Mucosa of descending colon (tissue), 3 donors: ENCODE measurements around the gene ELP2. TPM values are rescaled to one million over a fixed set of nuclear protein-coding genes. Genes with fewer than 3 reads are reported as not detected.

ENCODE experiments used
- ATAC-seq: fragments of 200-7000 bp; cut with Tn5 transposase; one replicate; pipeline ENCODE4 v1.9.1; 2020; ENCODE audit warnings: mild to moderate bottlenecking, moderate library complexity
- DNase-seq, 3 donors: peaks; one replicate each; pipeline ENCODE4 v3.0.0-alpha.2; 2020
- H3K36me3 ChIP-seq: fragments of 200-600 bp; one replicate; pipeline ENCODE4 v1.8.0; 2021; ENCODE audit warnings: low read depth, mild to moderate bottlenecking
- H3K4me1 ChIP-seq: fragments of 200-600 bp; one replicate; pipeline ENCODE4 v1.8.0; 2021; ENCODE audit warnings: low read depth, mild to moderate bottlenecking
- H3K4me3 ChIP-seq: fragments of 200-600 bp; one replicate; pipeline ENCODE4 v1.8.0; 2021; ENCODE audit warnings: mild to moderate bottlenecking
- H3K9me3 ChIP-seq: fragments of 200-600 bp; one replicate; pipeline ENCODE4 v1.8.0; 2021; ENCODE audit warnings: mild to moderate bottlenecking
- intact Hi-C, 2 donors: fragments of 100-400 bp; cut with DNase I in 1 of 2; cut with micrococcal nuclease in 1 of 2; formaldehyde crosslinking; loops; one replicate each; pipeline versions ENCODE4 v1.11.0 to v1.11.1; 2022; cut with DNase I, micrococcal nuclease
- total RNA-seq, 3 donors: library from RNA; stranded (reverse); fragmentation: NEBNext Ultra II Directional in 2 of 3; extraction: Animal tissue kit (Norgen Biotek cat#: 25700) in 2 of 3; gene quantifications; one replicate each; pipeline versions ENCODE4 v1.2.1 to v1.2.4, GENCODE V29; 2021 to 2023
- TF ChIP-seq, protein P1 (sequence below): fragments of 200-600 bp; IDR thresholded peaks from one replicate; pipeline ENCODE4 v1.8.0; 2022; ENCODE audit warnings: antibody characterized with exemption, mild to moderate bottlenecking
- donor health status: DM: no; HTN: no; CAD: no; lungs with moderate emphysema.
- donor health status: DM: no; HTN: no; CAD: no.
- donor health status: DM: no; HTN: yes; CAD: no.

The ELP2 gene
- total RNA-seq, 3 donors from 2014 or later = 45.4 to 62.9 (median 55.4) TPM

DNA sequence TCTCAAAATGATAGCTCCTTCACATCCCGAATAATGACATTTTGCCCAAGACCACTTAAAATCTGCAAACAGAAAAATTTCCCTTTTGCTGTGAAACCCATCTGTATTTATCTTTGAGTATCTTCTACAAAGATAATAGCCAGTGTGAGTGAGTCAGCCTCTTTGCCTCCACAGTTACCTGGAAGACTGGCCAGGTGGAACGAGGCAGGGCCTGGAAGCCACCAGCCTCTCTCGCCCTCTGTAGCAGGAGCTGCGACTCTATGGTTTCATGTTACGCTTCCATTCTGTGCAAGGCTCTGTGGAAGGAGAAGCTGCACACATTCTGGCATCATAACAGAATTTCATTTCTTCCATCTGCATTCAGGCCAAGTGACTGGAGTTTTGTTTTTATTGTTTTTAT, 9.5 kb downstream of the ELP2 start:
- Histone ChIP-seq H3K36me3 (peaks cover 8% of the 10 kb centered on the region), H3K4me1 (no peaks in the 10 kb centered on the region), H3K4me3 (no peak overlapping the region), H3K9me3 (no peaks in the 10 kb centered on the region)
- ATAC-seq (no peak), DNase-seq (no peak)
- intact Hi-C loops = no loop called here
- TF ChIP-seq, protein P1, sequence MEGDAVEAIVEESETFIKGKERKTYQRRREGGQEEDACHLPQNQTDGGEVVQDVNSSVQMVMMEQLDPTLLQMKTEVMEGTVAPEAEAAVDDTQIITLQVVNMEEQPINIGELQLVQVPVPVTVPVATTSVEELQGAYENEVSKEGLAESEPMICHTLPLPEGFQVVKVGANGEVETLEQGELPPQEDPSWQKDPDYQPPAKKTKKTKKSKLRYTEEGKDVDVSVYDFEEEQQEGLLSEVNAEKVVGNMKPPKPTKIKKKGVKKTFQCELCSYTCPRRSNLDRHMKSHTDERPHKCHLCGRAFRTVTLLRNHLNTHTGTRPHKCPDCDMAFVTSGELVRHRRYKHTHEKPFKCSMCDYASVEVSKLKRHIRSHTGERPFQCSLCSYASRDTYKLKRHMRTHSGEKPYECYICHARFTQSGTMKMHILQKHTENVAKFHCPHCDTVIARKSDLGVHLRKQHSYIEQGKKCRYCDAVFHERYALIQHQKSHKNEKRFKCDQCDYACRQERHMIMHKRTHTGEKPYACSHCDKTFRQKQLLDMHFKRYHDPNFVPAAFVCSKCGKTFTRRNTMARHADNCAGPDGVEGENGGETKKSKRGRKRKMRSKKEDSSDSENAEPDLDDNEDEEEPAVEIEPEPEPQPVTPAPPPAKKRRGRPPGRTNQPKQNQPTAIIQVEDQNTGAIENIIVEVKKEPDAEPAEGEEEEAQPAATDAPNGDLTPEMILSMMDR = no peak

DNA sequence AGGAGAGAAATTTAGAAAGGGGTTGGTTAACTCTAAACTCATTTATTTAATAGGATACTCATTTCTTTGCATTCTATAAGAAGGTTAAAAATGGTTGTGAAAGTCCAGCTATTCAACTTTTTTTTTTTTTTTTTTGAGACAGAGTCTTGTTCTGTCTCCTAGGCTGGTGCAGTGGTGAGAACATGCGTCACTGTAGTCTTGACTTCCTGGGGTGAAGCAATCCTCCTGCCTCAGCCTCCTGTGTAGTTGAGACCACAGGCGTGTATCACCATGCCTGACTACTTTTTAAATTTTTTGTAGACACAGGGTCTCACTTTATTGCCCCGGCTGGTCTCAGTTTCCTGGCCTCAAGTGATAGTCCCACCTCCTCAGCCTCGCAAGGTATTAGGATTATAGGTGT, 11.9 kb downstream of the ELP2 start:
- intact Hi-C loops = no loop called here
- TF ChIP-seq, protein P1 = no peak
- no peak overlapping the region for H3K4me3 ChIP-seq
- peaks cover 8% of the 10 kb centered on the region for H3K36me3 ChIP-seq
- no peak for DNase-seq
- H3K4me1 ChIP-seq = no peaks in the 10 kb centered on the region
- no peak for ATAC-seq
- no peaks in the 10 kb centered on the region for H3K9me3 ChIP-seq

DNA sequence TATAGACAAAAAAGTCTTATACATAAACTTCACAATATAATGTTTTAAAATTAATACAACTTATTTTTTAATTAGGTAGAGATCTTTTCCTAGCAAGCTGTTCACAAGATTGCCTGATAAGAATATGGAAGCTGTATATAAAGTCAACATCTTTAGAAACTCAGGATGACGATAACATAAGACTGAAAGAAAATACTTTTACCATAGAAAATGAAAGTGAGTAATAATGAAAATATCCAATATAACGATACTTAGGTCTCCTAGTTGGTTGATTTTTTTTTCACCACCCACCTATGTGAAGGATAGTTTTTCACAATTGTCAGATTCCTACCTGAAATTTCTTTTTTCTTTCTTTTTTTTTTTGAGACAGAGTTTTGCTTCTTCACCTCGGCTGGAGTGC, 13.1 kb downstream of the ELP2 start:
- DNase-seq (no peak), ATAC-seq (no peak)
- H3K36me3 ChIP-seq = peaks cover 8% of the 10 kb centered on the region
- intact Hi-C loops = no loop called here
- H3K9me3 ChIP-seq = no peaks in the 10 kb centered on the region
- no peaks in the 10 kb centered on the region for H3K4me1 ChIP-seq
- TF ChIP-seq, protein P1 = no peak
- no peak overlapping the region for H3K4me3 ChIP-seq

DNA sequence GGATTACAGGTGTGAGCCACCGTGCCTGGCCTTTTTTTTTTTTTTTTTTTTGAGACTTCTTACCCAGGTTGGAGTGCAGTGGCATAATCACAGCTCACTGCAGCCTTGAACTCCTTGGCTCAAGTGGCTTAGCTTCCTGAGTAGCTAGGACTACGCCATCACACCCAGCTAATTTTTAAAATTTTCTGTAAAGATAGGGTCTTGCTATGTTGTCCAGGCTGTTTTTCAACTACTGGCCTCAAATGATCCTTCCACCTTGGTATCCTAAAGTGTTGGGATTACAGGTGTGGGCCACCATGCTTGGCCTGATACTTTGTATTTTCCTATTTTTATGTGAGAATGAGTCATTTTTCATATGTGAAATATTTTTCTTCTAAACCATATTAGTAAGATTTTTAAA, 13.7 kb downstream of the ELP2 start:
- Histone ChIP-seq H3K4me3 (no peak overlapping the region), H3K9me3 (no peaks in the 10 kb centered on the region), H3K36me3 (peaks cover 8% of the 10 kb centered on the region), H3K4me1 (no peaks in the 10 kb centered on the region)
- TF ChIP-seq, protein P1 = no peak
- intact Hi-C loops = no loop called here
- ATAC-seq (no peak), DNase-seq (no peak)

DNA sequence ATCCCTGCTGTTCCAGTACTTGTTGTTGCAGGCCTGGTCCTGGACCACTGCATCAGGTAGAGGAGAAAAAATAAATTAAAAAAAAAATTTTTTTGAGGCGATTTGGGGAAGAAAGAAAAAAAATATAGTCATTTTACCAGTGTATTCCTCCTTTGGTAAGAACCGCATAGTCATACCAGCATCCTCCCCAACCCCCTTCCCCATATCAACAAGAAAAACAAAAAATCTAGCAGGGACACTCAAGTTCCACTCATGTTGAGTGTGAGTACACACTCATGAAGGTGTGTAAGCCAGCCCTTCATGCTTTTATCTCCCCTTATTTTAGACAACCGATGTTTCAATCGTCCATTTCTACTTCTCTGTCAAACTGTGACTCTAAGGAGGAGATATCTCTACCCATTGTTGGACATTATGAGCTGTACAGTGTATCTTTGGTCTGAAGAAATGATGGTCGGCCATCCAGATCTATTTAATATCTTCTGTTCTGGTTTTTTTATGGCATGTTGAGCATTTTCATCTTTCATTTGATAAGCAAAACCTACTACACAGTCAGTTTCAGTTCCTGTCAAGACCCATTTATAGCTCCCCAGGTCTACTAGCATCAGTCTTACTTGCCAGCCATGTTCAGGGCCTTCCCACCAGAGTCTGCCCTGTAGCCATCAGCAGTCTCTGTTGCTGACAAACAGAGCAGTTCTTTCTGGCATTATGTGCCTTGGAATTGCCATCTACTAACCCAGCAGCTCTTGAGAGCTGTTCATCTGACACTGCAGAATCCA, 20.0 kb downstream of the ELP2 start:
- no peaks in the 10 kb centered on the region for H3K4me1 ChIP-seq
- H3K4me3 ChIP-seq = no peak overlapping the region
- no peak for DNase-seq
- TF ChIP-seq, protein P1 = no peak
- H3K36me3 ChIP-seq = no peaks in the 10 kb centered on the region
- H3K9me3 ChIP-seq = no peaks in the 10 kb centered on the region
- ATAC-seq = peak; percentile 50
- intact Hi-C loops = no loop called here

DNA sequence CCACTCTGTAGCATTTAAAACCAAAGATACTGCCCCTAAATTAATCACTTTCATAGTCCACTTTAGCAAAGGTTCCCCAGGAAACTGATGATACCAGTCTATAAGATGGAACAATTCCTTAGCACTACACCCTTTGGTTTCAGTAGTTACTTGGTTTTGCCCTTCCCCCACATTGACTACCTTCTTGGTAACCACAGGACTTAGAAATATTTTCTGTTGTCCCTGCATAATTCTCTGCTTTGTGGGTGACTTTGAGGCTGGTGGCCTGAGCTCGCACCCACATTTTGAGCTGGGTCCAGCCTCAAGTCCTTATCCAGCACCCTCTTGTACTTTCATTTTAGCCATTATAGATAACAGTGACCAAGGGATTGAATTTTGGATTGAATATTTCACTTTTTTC, 23.1 kb downstream of the ELP2 start:
- intact Hi-C loops = no loop called here
- Histone ChIP-seq H3K9me3 (no peaks in the 10 kb centered on the region), H3K4me1 (no peaks in the 10 kb centered on the region), H3K4me3 (no peak overlapping the region), H3K36me3 (no peaks in the 10 kb centered on the region)
- DNase-seq = no peak
- ATAC-seq = no peak
- TF ChIP-seq, protein P1 = no peak
